Fibroblast of lung (primary cell): Measurements from ENCODE around the gene PRTN3.

Source experiments
- EZH2 ChIP-seq: IDR thresholded peaks from 2 replicates; pipeline ENCODE4 v1.5.1; 2012; ENCODE audit warnings: low read length, control low read depth, mild to moderate bottlenecking; ENCODE audit errors: missing control alignments
- TF ChIP-seq, protein P1 (sequence below), 2 donors: IDR thresholded peaks in 1 of 2; conservative IDR thresholded peaks in 1 of 2; 1 replicate in 1 of 2; 2 replicates in 1 of 2; pipeline ENCODE4 v1.5.1; 2011 to 2012; ENCODE audit warnings: low read length in 2 of 2, control low read depth in 1 of 2, inconsistent platforms in 1 of 2, low read depth in 1 of 2, mild to moderate bottlenecking in 1 of 2

DNA sequence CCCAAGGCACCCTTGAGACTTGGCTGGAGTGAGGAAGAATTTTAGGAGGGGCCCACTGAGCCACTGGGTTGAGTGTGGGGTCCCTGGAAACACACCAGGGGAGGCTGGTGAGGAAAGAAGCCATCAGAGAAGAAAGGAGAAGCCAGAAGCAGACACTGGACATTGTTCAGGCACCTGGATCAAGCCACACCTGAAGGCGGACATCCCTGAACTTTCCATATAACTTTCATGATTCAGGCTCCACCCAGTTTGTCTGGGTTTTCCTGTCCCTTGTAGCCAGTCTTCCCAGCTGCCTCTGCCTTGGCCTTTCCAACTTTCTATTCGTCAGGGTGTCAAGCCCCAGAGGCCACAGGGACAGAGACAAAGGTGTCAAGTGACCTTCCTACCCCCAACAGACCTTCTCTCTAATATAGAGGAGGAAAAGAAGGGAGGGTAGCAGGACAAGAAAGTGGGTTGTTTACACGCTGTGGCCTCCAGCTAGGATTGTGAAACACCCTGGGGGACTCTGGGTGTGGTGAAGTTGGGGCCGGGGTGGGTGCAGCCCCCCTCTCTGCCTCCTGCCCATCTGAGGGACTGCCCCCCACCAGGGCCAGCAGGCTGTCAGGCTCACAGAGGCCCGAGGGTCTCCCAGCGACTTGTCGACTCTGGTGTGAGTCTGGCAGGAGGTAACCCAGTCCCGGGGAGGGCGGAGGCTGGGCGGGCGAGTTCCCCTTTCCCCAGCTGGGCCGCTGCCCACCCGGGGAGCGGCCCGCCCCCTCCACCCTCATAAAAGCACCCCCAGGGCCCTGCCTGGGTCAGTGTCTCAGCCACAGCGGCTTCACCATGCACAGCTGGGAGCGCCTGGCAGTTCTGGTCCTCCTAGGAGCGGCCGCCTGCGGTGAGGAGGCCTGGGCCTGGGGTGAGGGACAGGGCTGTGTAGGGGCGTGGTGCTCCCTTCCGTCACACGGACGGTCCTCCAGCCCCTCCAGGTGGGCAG lies 18.4 kb downstream of the PRTN3 start, which contains the start of gene CFD:
- no peak for TF ChIP-seq EZH2
- TF ChIP-seq, protein P1, sequence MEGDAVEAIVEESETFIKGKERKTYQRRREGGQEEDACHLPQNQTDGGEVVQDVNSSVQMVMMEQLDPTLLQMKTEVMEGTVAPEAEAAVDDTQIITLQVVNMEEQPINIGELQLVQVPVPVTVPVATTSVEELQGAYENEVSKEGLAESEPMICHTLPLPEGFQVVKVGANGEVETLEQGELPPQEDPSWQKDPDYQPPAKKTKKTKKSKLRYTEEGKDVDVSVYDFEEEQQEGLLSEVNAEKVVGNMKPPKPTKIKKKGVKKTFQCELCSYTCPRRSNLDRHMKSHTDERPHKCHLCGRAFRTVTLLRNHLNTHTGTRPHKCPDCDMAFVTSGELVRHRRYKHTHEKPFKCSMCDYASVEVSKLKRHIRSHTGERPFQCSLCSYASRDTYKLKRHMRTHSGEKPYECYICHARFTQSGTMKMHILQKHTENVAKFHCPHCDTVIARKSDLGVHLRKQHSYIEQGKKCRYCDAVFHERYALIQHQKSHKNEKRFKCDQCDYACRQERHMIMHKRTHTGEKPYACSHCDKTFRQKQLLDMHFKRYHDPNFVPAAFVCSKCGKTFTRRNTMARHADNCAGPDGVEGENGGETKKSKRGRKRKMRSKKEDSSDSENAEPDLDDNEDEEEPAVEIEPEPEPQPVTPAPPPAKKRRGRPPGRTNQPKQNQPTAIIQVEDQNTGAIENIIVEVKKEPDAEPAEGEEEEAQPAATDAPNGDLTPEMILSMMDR (conservative IDR thresholded peaks at IDR 0.05 in 1 of 2, IDR thresholded peaks at IDR 0.05 in 1 of 2; ENCODE audit: low read depth in 1 of 2, low read length in 2 of 2): no peak
